ENCODE data around the gene CSKMT. TPM values are rescaled to one million over a fixed set of nuclear protein-coding genes. Genes with fewer than 3 reads are reported as not detected.

CSKMT gene
- total RNA-seq, 1 experiment from 2014 or later = 49.2 TPM

DNA sequence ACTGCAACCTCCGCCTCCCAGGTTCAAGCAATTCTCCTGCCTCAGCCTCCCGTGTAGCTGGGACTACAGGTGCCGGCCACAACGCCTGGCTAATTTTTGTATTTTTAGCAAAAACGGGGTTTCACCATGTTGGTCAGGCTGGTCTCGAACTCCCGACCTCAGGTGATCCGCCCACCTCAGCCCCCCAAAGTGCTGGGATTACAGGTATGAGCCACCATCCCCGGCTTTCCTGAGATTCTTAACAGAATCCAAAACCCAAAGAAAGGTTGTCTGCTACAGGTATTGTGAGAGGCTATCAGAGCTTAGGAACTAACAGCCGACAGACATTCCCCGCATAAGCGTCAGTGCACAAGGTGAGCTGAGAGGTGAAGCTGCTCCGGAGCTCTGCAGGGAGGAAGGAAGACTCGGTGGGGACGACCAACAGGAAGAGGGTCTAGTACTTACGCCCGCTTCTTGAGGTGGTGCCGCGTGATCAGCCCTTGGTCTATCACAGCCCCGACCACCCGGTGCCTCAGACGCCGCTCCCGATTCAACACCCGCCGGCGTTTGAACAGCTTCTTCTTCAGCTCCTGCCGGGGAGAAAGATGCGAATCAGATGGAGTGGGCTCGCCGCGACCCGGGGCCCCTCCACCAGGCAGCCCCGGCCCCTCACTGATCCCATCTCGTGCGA lies 572 bp upstream of the CSKMT start:
- Histone ChIP-seq H2BK12ac (ENCODE audit: insufficient read length, low read depth, low read length) (no peak overlapping the region), H3K9me3 (ENCODE audit: control insufficient read depth, low read depth, low read length) (no peaks in the 10 kb centered on the region), H4K91ac (ENCODE audit: insufficient read length, low read depth, low read length) (no peak overlapping the region), H2BK120ac (ENCODE audit: low read depth, low read length, poor library complexity, severe bottlenecking) (no peak overlapping the region), H3K4me2 (ENCODE audit: insufficient read depth, insufficient read length, low read length) (peak overlapping the region; percentile 69), H3K27me3 (ENCODE audit: insufficient read depth, low read length) (no peaks in the 10 kb centered on the region), H4K5ac (ENCODE audit: insufficient read length, low read depth, low read length) (no peak overlapping the region), H3K23ac (ENCODE audit: insufficient read length, low read depth, low read length) (no peak overlapping the region), H3K4ac (ENCODE audit: low read depth, low read length) (no peak overlapping the region), H4K8ac (replicated peaks; ENCODE audit: insufficient read length, low read depth, low read length) (no peak overlapping the region), H2BK5ac (ENCODE audit: insufficient read length, low read length) (no peak overlapping the region), H2BK15ac (ENCODE audit: low read depth, low read length) (no peak overlapping the region), H3K14ac (ENCODE audit: insufficient read depth, low read length) (peak overlapping the region; percentile 74), H2AFZ (ENCODE audit: low read length) (no peak overlapping the region), H3K4me1 (ENCODE audit: insufficient read depth, low read length) (peaks cover 2% of the 10 kb centered on the region; the same call in 1 of the 2 replicates), H3K18ac (ENCODE audit: insufficient read length, low read depth, low read length) (peak overlapping the region; percentile 51), H4K20me1 (ENCODE audit: control insufficient read depth, insufficient read depth, insufficient read length) (no peaks in the 10 kb centered on the region), H3K56ac (ENCODE audit: insufficient read length, low read depth, low read length) (no peak overlapping the region), H3K23me2 (ENCODE audit: insufficient read length, low read depth, low read length, poor library complexity, severe bottlenecking) (peaks cover 14% of the 10 kb centered on the region), H3T11ph (ENCODE audit: low read length) (no peak overlapping the region), H3K79me2 (ENCODE audit: insufficient read depth, low read length) (peaks cover 3% of the 10 kb centered on the region; the same call in 1 of the 2 replicates), H2BK20ac (ENCODE audit: low read depth, low read length, poor library complexity, severe bottlenecking) (no peak overlapping the region), H3K27ac (ENCODE audit: insufficient read length, low read depth, low read length) (no peak overlapping the region), H3K9ac (ENCODE audit: extremely low read depth, insufficient read length, low read length) (peak overlapping the region; percentile 72), H2AK5ac (ENCODE audit: insufficient read length, low read length) (no peak overlapping the region), H3K79me1 (ENCODE audit: insufficient read depth, low read depth, low read length, poor library complexity, severe bottlenecking) (no peaks in the 10 kb centered on the region)
- TF ChIP-seq, protein P1, sequence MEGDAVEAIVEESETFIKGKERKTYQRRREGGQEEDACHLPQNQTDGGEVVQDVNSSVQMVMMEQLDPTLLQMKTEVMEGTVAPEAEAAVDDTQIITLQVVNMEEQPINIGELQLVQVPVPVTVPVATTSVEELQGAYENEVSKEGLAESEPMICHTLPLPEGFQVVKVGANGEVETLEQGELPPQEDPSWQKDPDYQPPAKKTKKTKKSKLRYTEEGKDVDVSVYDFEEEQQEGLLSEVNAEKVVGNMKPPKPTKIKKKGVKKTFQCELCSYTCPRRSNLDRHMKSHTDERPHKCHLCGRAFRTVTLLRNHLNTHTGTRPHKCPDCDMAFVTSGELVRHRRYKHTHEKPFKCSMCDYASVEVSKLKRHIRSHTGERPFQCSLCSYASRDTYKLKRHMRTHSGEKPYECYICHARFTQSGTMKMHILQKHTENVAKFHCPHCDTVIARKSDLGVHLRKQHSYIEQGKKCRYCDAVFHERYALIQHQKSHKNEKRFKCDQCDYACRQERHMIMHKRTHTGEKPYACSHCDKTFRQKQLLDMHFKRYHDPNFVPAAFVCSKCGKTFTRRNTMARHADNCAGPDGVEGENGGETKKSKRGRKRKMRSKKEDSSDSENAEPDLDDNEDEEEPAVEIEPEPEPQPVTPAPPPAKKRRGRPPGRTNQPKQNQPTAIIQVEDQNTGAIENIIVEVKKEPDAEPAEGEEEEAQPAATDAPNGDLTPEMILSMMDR (conservative IDR thresholded peaks at IDR 0.05) = no peak
- no CpG with 5 or more reads among the region's 36 CpGs for WGBS (ENCODE audit: extremely low coverage, insufficient read length, low lambda C conversion rate)
- Mint-ChIP-seq H3K27ac (peak overlapping the region; percentile 89 to 97 (median 96)), H3K36me3 (ENCODE audit: insufficient read depth in 1 of 3, low read depth in 3 of 3) (peaks cover 29 to 57% (median 29%) of the 10 kb centered on the region in 3 experiments), H3K4me1 (peaks cover 16 to 20% of the 10 kb centered on the region in 2 experiments), H3K27me3 (ENCODE audit: low read depth) (no peaks in the 10 kb centered on the region; the same call in 1 of the 2 replicates), H3K4me3 (peak overlapping the region; percentile 94 to 99), H3K9me3 (no peaks in the 10 kb centered on the region; a peak in 1 of 5 replicates)
- peak; percentile 74 for DNase-seq
